Measurements from ENCODE around the gene EXOSC10. TPM values are rescaled to one million over a fixed set of nuclear protein-coding genes. Genes with fewer than 3 reads are reported as not detected.

The EXOSC10 gene
- total RNA-seq, 6 experiments from 2014 or later = 13.4 to 32.4 (median 20.7) TPM

DNA sequence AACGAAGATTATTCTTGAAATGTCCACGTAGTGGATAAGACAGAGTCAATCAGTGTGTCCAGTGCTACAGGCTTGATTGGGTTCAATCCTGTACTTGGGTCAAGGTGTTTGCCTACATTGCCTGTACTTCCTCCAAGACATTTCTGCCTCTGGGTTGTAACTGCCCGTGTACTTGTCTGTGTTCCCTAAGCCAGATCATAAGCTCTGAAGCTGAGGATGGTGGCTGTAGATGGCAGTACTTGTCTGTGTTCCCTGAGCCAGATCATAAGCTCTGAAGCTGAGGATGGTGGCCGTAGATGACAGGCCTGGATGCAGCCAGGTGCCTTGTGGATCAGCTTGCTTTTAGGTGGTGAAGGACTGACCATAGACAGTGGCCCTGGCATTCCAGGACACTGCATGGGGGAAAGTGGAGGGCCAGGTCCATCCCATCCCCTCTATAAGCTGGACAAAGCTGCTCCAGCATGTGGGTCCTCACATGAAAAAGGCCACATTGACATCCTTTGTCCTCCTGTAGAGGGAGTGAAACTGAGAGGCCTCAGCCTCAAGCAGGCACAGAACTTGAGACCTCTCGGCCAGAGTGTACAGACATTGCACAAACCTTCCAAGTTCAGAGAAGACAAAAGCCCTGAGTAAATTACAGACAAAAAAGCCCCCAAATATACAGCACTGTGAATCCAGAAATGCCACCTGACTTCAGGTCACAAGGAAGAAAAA lies 37.9 kb downstream of the EXOSC10 start:
- H3K27ac ChIP-seq = no peak overlapping the region
- intact Hi-C loops (cut with DNase I) = no loop called here
- WGBS (ENCODE audit: insufficient coverage, low coverage, low lambda C conversion rate, missing lambda C conversion rate) = 50% methylated on average over 3 of the region's 5 CpGs
- TF ChIP-seq, protein P1, sequence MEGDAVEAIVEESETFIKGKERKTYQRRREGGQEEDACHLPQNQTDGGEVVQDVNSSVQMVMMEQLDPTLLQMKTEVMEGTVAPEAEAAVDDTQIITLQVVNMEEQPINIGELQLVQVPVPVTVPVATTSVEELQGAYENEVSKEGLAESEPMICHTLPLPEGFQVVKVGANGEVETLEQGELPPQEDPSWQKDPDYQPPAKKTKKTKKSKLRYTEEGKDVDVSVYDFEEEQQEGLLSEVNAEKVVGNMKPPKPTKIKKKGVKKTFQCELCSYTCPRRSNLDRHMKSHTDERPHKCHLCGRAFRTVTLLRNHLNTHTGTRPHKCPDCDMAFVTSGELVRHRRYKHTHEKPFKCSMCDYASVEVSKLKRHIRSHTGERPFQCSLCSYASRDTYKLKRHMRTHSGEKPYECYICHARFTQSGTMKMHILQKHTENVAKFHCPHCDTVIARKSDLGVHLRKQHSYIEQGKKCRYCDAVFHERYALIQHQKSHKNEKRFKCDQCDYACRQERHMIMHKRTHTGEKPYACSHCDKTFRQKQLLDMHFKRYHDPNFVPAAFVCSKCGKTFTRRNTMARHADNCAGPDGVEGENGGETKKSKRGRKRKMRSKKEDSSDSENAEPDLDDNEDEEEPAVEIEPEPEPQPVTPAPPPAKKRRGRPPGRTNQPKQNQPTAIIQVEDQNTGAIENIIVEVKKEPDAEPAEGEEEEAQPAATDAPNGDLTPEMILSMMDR (IDR thresholded peaks at IDR 0.05) = no peak
- no peak for TF ChIP-seq POLR2A (IDR thresholded peaks at IDR 0.05)
- ATAC-seq (no peak), DNase-seq (no peak)
- H3K27me3 ChIP-seq = no peaks in the 10 kb centered on the region
- H3K9me3 ChIP-seq = no peaks in the 10 kb centered on the region
- peaks cover 0 to 15% (median 8%) of the 10 kb centered on the region in 4 donors for H3K36me3 ChIP-seq
- no peak overlapping the region for H3K4me3 ChIP-seq
- peaks cover 0 to 7% (median 3%) of the 10 kb centered on the region in 4 donors for H3K4me1 ChIP-seq

DNA sequence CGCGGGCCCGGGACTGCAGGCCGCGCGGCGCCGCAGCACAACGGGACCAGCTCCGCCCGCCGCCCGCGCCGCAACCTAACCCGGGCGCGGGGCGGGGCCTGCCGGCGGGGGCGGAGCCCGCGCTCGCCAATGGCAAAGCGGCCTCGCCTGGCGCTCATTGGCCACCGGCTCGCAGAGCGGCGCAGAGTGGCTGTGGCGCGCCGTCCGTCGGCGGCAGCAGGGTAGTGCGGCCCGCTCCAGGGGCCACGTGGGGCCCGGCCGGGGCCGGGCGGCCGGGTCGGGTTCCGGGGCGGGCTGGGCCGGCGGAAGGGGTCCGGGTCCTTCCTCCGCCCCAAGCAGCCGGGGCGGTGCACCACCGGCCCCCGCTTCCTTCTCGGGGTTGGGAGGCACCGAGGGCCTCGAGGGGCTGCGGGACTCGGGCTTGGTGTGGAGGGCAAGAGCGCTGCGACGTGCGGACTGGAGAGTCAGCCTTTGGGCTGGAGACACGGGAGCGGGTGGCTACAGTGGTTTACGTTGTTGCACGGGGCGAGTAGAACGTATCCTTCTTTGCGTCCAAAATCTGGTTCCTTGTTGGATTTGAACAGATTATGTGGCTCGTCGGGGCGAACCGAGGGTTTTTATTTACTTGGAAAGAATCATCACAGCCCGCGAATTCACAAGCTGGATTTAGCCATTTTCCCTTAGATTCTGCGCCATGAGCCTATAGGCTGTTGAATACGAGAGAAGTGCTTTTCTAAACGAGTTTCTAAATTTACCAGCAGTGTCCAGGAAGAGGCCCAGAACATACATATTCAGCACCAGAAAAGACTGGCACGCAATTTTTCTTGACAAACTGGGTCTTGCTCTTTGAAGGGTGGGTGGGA lies 39.5 kb downstream of the EXOSC10 start, which contains the start of gene SRM:
Gene SRM (minus strand): TSS at position 51 of the 863 bp plus-strand sequence. CDS start 75 bp downstream, outside the sequence.
- Histone ChIP-seq H3K9me3 (no peaks in the 10 kb centered on the region), H3K4me1 (peaks cover 0 to 7% (median 3%) of the 10 kb centered on the region in 4 donors), H3K4me3 (peak within 1 kb of the TSS; percentile 75 to 94 (median 89)), H3K27ac (peak within 1 kb of the TSS in 2 of 3 donors; percentile 12 to 67), H3K36me3 (peaks cover 0 to 7% (median 4%) of the 10 kb centered on the region in 4 donors), H3K27me3 (no peaks in the 10 kb centered on the region)
- WGBS (ENCODE audit: insufficient coverage, low coverage, low lambda C conversion rate, missing lambda C conversion rate) = under 1% methylated on average over 17 of the region's 83 CpGs
- TF ChIP-seq POLR2A (IDR thresholded peaks at IDR 0.05) = peak; percentile 63
- TF ChIP-seq, protein P1 (IDR thresholded peaks at IDR 0.05) = peak; percentile 57 to 86 (median 68)
- ATAC-seq = peak; percentile 93 to 99 (median 96)
- intact Hi-C loops (cut with DNase I) = no loop called here
- peak; percentile 94 for DNase-seq

DNA sequence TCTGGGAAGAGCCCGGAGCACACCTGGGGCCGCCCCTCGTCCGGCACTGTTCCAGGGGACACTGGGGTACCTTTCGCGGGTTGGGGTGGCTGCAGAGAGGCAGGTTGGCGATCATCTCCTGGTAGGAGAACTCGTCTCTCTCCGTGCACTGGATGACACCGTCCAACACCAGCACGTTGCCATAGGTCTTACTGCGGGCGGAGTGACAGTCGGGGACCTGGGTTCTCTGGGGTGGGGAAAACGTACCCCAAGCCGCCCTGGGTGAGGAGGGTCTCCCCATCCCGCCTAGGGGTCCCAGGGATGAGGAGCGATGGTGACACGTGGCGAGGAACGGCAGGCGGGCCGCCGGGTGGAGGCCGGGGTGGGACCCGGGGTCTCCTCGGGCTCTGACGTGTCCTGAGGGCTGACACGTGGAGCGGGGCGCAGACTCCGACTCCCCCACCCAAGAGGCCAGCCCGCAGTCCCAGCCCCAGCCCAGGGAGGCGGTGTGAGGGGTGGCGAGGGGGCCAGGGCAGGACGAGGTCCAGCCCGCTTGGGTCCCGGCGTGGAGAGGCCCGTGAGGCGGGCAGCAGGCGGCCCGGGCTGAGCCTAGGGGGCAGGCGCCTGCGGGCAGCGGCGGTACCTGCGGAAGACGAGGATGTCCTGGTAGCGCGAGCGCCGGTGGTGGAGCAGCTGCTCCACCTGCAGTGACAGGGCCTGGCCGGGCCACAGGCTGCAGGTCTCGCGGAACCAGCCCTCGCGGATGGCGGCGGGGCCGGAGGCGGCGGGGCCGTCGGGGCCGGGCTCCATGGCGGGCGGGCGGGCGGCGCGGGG lies 40.3 kb downstream of the EXOSC10 start:
- Histone ChIP-seq H3K27ac (peak overlapping the region in 1 of 3 donors; percentile 42), H3K4me1 (peaks cover 0 to 7% (median 3%) of the 10 kb centered on the region in 4 donors), H3K27me3 (no peaks in the 10 kb centered on the region), H3K36me3 (peaks cover 0 to 12% (median under 1%) of the 10 kb centered on the region in 4 donors), H3K4me3 (peak overlapping the region; percentile 75 to 94 (median 89)), H3K9me3 (no peaks in the 10 kb centered on the region)
- DNase-seq = peak in 2 of 3 donors; percentile 46 to 70
- ATAC-seq = peak in 2 of 4 donors; percentile 4 to 8
- TF ChIP-seq, protein P1 (IDR thresholded peaks at IDR 0.05) = no peak
- TF ChIP-seq POLR2A (IDR thresholded peaks at IDR 0.05) = no peak
- intact Hi-C loops (cut with DNase I) = no loop called here
- 0% methylated on average over 1 of the region's 72 CpGs for WGBS (ENCODE audit: insufficient coverage, low coverage, low lambda C conversion rate, missing lambda C conversion rate)

DNA sequence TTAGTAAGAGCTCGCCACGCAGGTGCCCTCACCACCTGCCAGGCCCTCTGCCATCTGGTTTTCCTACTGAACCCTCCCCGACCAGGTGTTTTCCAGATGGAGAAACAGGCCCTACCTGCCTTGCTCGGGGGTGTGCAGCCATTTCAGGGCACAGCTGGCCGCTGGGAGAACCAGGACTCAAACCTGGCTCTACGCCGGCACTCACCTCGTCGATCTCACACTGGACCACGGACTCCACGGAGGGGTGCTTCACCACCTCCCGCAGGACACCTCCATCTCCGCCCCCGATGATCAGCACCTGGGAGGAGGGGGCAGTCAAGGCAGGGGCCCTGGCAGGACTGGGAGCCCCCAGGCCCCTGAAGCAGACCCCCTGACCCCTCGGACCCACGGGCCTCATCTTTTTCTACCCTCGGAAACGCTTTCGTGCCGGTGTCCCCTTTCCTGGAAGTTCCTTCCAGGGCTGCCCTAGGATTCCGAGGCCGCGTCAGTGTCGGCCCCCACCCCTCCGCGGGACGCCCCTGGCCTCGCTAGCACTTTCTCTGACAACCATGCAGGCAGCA lies 41.0 kb downstream of the EXOSC10 start:
- Histone ChIP-seq H3K4me3 (peak overlapping the region; percentile 75 to 94 (median 89)), H3K9me3 (no peaks in the 10 kb centered on the region), H3K27me3 (no peaks in the 10 kb centered on the region), H3K4me1 (peaks cover 0 to 7% (median 3%) of the 10 kb centered on the region in 4 donors), H3K36me3 (peaks cover 0 to 13% (median under 1%) of the 10 kb centered on the region in 4 donors), H3K27ac (no peak overlapping the region)
- DNase-seq (no peak), ATAC-seq (no peak)
- intact Hi-C loops (cut with DNase I) = no loop called here
- TF ChIP-seq POLR2A (IDR thresholded peaks at IDR 0.05) = no peak
- WGBS (ENCODE audit: insufficient coverage, low coverage, low lambda C conversion rate, missing lambda C conversion rate) = 66% methylated on average over 11 of the region's 28 CpGs
